OCI-LY3 (cell line): ENCODE results near the gene LCOR.

Source experiments
- CTCF ChIP-seq: fragments of 200-600, 300-600 bp; sonication (generic); IDR thresholded peaks from 2 replicates; pipeline ENCODE4 v1.5.1; 2014; ENCODE audit warnings: antibody characterized with exemption, low read length, low read depth
- EZH2phosphoT487 ChIP-seq: fragments of 200-600 bp; shearing (Covaris generic); IDR thresholded peaks from 2 replicates; pipeline ENCODE4 v1.6.1; 2018; ENCODE audit warnings: antibody characterized with exemption, mixed run types, low read depth

GRCh38 chr10:96906864-96907263 is 74.8 kb downstream of the LCOR start:
- TF ChIP-seq CTCF (no peak), EZH2phosphoT487 (no peak)
